OCI-LY1 (cell line): ENCODE measurements around the gene DDI2.

Experiments used
- H2AFZ ChIP-seq: fragments of 200-600 bp; sonication (generic), shearing (Covaris generic); 2 replicates; pipeline ENCODE4 v1.6.0; 2014; ENCODE audit warnings: antibody characterized with exemption, mild to moderate bottlenecking, low read length
- H3F3A ChIP-seq: fragments of 200-600 bp; sonication (generic), shearing (Covaris generic); 2 replicates; pipeline ENCODE4 v1.6.0; 2014; ENCODE audit warnings: mild to moderate bottlenecking, antibody characterized with exemption, low read length, moderate library complexity; ENCODE audit not compliant: insufficient read depth
- H3K27ac ChIP-seq: fragments of 200-600 bp; sonication (generic); 2 replicates; pipeline ENCODE4 v1.5.1; 2014; ENCODE audit warnings: low read length, mixed run types, mild to moderate bottlenecking, low read depth; ENCODE audit not compliant: poor library complexity, severe bottlenecking
- H3K27me3 ChIP-seq: fragments of 200-600 bp; sonication (generic); 2 replicates; pipeline ENCODE4 v1.6.0; 2014; ENCODE audit warnings: antibody characterized with exemption, mild to moderate bottlenecking, low read length, moderate library complexity; ENCODE audit not compliant: insufficient read depth
- H3K36me3 ChIP-seq: fragments of 200-600 bp; sonication (generic); 2 replicates; pipeline ENCODE4 v1.6.1; 2014; ENCODE audit warnings: mild to moderate bottlenecking, antibody characterized with exemption, low read length, moderate library complexity, mixed read lengths; ENCODE audit not compliant: insufficient read depth
- H3K4me1 ChIP-seq: fragments of 200-600 bp; sonication (generic); 2 replicates; pipeline ENCODE4 v1.5.1; 2014; ENCODE audit warnings: mild to moderate bottlenecking, low read length, moderate library complexity; ENCODE audit not compliant: insufficient read depth, severe bottlenecking
- H3K4me2 ChIP-seq: fragments of 200-600 bp; sonication (generic), shearing (Covaris generic); 2 replicates; pipeline ENCODE4 v1.6.1; 2014; ENCODE audit warnings: low read length
- H3K4me3 ChIP-seq: fragments of 200-600 bp; sonication (generic); 2 replicates; pipeline ENCODE4 v1.5.1; 2014; ENCODE audit warnings: low read length, low read depth, mild to moderate bottlenecking, mixed read lengths; ENCODE audit not compliant: poor library complexity, severe bottlenecking
- H3K79me2 ChIP-seq: fragments of 200-600 bp; shearing (Covaris generic); 2 replicates; pipeline ENCODE4 v1.6.1; 2016; ENCODE audit warnings: mixed run types, low read length, mixed read lengths; ENCODE audit not compliant: insufficient read depth
- H3K9ac ChIP-seq: fragments of 200-600 bp; sonication (generic), shearing (Covaris generic); 2 replicates; pipeline ENCODE4 v1.6.1; 2014; ENCODE audit warnings: mild to moderate bottlenecking, low read length, mixed read lengths
- H3K9me2 ChIP-seq: fragments of 200-600 bp; sonication (generic), shearing (Covaris generic); 2 replicates; pipeline ENCODE4 v1.6.1; 2014; ENCODE audit warnings: low read depth, mild to moderate bottlenecking, low read length, mixed read lengths
- H3K9me3 ChIP-seq: fragments of 200-600 bp; shearing (Covaris generic); 2 replicates; pipeline ENCODE4 v1.6.1; 2014; ENCODE audit warnings: low read length, mixed read lengths
- H4K20me1 ChIP-seq: fragments of 200-600 bp; sonication (generic), shearing (Covaris generic); 2 replicates; pipeline ENCODE4 v1.6.0; 2016; ENCODE audit warnings: mild to moderate bottlenecking, low read length; ENCODE audit not compliant: insufficient read depth
- CTCF ChIP-seq: fragments of 200-600 bp; sonication (generic), shearing (Covaris generic); IDR thresholded peaks from 2 replicates; pipeline ENCODE4 v1.5.1; 2017; ENCODE audit warnings: mild to moderate bottlenecking, antibody characterized with exemption, low read length, moderate library complexity, mixed read lengths
- EZH2 ChIP-seq: fragments of 200-600 bp; sonication (generic), shearing (Covaris generic); IDR thresholded peaks from 2 replicates; pipeline ENCODE4 v1.8.0; 2017; ENCODE audit warnings: borderline replicate concordance, mixed run types, mild to moderate bottlenecking, antibody characterized with exemption, low read length, moderate library complexity, mixed read lengths

DDI2 gene

DNA sequence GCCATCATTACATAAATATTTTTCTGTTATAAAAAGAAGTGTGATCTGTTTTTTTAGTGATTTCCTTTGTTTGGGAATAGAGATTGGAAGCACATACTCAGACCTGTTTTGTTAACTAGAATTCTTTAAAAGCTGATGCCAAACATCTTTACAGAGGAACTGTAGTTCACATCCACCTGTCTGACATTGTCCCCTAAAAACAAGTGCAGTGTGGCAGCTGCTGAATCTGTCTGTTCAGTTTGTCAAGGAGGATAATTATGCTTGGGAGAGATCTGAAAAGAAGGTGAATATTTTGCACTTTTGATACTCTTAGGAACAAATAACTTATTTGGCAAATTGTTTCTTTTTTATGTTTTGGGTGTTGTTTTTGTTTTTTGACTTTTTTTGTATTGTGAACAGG, 46.0 kb upstream of the DDI2 start:
- peaks cover 18% of the 10 kb centered on the region for H3K4me1 ChIP-seq
- no peak overlapping the region for H3K9ac ChIP-seq
- H3K27ac ChIP-seq = peak overlapping the region; percentile 73
- no peak overlapping the region for H2AFZ ChIP-seq
- H3K9me2 ChIP-seq = no peaks in the 10 kb centered on the region
- TF ChIP-seq EZH2 = no peak
- TF ChIP-seq CTCF = no peak
- no peaks in the 10 kb centered on the region for H3K27me3 ChIP-seq
- no peaks in the 10 kb centered on the region for H3K79me2 ChIP-seq
- no peak overlapping the region for H3K4me3 ChIP-seq
- no peaks in the 10 kb centered on the region for H4K20me1 ChIP-seq
- peaks cover 9% of the 10 kb centered on the region; the same call in 1 of the 2 replicates for H3F3A ChIP-seq
- peak overlapping the region; percentile 35; the same call in 1 of the 2 replicates for H3K4me2 ChIP-seq
- H3K9me3 ChIP-seq = no peaks in the 10 kb centered on the region
- peaks cover 42% of the 10 kb centered on the region for H3K36me3 ChIP-seq

GRCh38 chr1:15573477-15573876, 43.8 kb upstream of the DDI2 start:
- Histone ChIP-seq H3K9me2 (no peaks in the 10 kb centered on the region), H3F3A (peaks cover 9% of the 10 kb centered on the region; the same call in 1 of the 2 replicates), H3K4me3 (no peak overlapping the region), H4K20me1 (no peaks in the 10 kb centered on the region), H3K27ac (no peak overlapping the region), H3K27me3 (no peaks in the 10 kb centered on the region), H3K79me2 (no peaks in the 10 kb centered on the region), H3K9ac (no peak overlapping the region), H2AFZ (no peak overlapping the region), H3K36me3 (peaks cover 19% of the 10 kb centered on the region; the same call in 1 of the 2 replicates), H3K9me3 (no peaks in the 10 kb centered on the region), H3K4me2 (no peak overlapping the region), H3K4me1 (peaks cover 22% of the 10 kb centered on the region)
- TF ChIP-seq CTCF = no peak
- no peak for TF ChIP-seq EZH2

DNA sequence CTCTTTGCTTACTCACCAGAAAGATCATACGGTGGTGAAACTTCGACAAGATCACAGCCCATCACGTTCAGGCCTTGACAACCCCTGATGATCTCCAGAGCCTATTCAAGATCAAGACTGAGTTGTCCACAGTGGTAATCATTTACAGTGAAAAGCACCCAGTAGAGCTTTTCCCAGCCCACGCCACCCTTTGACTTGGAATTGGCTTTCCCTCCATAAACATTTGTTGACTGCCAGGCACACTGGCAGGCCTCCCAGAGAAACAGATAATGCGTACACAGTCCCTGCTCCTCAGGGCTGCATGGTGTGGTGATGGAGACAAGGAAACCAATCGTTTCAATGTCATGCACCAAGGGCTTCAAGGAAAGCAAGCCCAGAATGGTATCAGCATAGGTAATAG, 42.5 kb upstream of the DDI2 start:
- no peaks in the 10 kb centered on the region for H3K79me2 ChIP-seq
- H3F3A ChIP-seq = peaks cover 9% of the 10 kb centered on the region; the same call in 1 of the 2 replicates
- peaks cover 8% of the 10 kb centered on the region; the same call in 1 of the 2 replicates for H3K36me3 ChIP-seq
- no peak overlapping the region for H3K4me2 ChIP-seq
- H3K27me3 ChIP-seq = no peaks in the 10 kb centered on the region
- H3K9me2 ChIP-seq = no peaks in the 10 kb centered on the region
- TF ChIP-seq CTCF = no peak
- TF ChIP-seq EZH2 = no peak
- H2AFZ ChIP-seq = no peak overlapping the region
- peaks cover 35% of the 10 kb centered on the region for H3K4me1 ChIP-seq
- no peaks in the 10 kb centered on the region for H4K20me1 ChIP-seq
- no peak overlapping the region for H3K4me3 ChIP-seq
- no peak overlapping the region for H3K27ac ChIP-seq
- no peak overlapping the region for H3K9ac ChIP-seq
- no peaks in the 10 kb centered on the region for H3K9me3 ChIP-seq
